ENCODE measurements around the gene KRTAP4-8.
"Not testable (repeated sequence)": the region's sequence is repeated elsewhere in the genome, so short reads cannot be mapped to it uniquely, and the experiment has no call there.

GRCh38 chr17:41108728-41109386 lies 10.9 kb upstream of the KRTAP4-8 start:
- TF ChIP-seq CTCF, POLR2A (IDR thresholded peaks at IDR 0.05): not testable (repeated sequence)
